Stimulated activated CD8-positive, alpha-beta memory T cell treated with anti-CD3 and anti-CD28 coated beads, Interleukin-15, amount 100 ng/mL, for 1 hour (primary cell): Measurements from ENCODE around the gene COL28A1.
"Not testable (repeated sequence)": the region's sequence is repeated elsewhere in the genome, so short reads cannot be mapped to it uniquely, and the experiment has no call there.

Experiments used
- DNase-seq: peaks from one replicate; pipeline ENCODE4 v3.0.0-alpha.2; 2020; ENCODE audit warnings: low read depth

The COL28A1 gene

GRCh38 chr7:7561591-7561990, 25.9 kb upstream of the COL28A1 start:
- DNase-seq, result not testable (repeated sequence)

- no peak for DNase-seq
Measured at GRCh38 chr7:7557252-7557651, 21.6 kb upstream of the COL28A1 start.

- DNase-seq, result no peak
Measured at GRCh38 chr7:7556852-7557251, 21.2 kb upstream of the COL28A1 start.

- DNase-seq, result no peak
Measured at GRCh38 chr7:7554649-7555575, 19.2 kb upstream of the COL28A1 start.

- DNase-seq, result no peak
Measured at GRCh38 chr7:7554021-7554432, 18.4 kb upstream of the COL28A1 start.

- no peak for DNase-seq
Measured at GRCh38 chr7:7553386-7553785, 17.7 kb upstream of the COL28A1 start.

- no peak for DNase-seq
Measured at GRCh38 chr7:7552199-7552598, 16.5 kb upstream of the COL28A1 start.

- DNase-seq, result no peak
Measured at GRCh38 chr7:7550663-7551062, 15.0 kb upstream of the COL28A1 start.

- no peak for DNase-seq
Measured at GRCh38 chr7:7548407-7548806, 12.7 kb upstream of the COL28A1 start.

- DNase-seq, result no peak
Measured at GRCh38 chr7:7542251-7542835, 6.7 kb upstream of the COL28A1 start.

- DNase-seq, result no peak
Measured at GRCh38 chr7:7539711-7540110, 4.0 kb upstream of the COL28A1 start.

GRCh38 chr7:7539152-7539551, 3.5 kb upstream of the COL28A1 start:
- no peak for DNase-seq

- no peak for DNase-seq
Measured at GRCh38 chr7:7537711-7538110, 2.0 kb upstream of the COL28A1 start.

- DNase-seq, result no peak
Measured at GRCh38 chr7:7536396-7537019, 835 bp upstream of the COL28A1 start.

GRCh38 chr7:7533831-7534430, 1.7 kb downstream of the COL28A1 start:
- no peak for DNase-seq

GRCh38 chr7:7529328-7529727, 6.3 kb downstream of the COL28A1 start:
- DNase-seq, result no peak

- no peak for DNase-seq
Measured at GRCh38 chr7:7527047-7527446, 8.6 kb downstream of the COL28A1 start.

GRCh38 chr7:7526006-7526405, 9.7 kb downstream of the COL28A1 start:
- no peak for DNase-seq

GRCh38 chr7:7524121-7524520, 11.6 kb downstream of the COL28A1 start:
- DNase-seq, result no peak

- DNase-seq, result no peak
Measured at GRCh38 chr7:7522421-7522820, 13.3 kb downstream of the COL28A1 start.

GRCh38 chr7:7521259-7521658, 14.4 kb downstream of the COL28A1 start:
- no peak for DNase-seq

- DNase-seq, result no peak
Measured at GRCh38 chr7:7519528-7519927, 16.1 kb downstream of the COL28A1 start.

GRCh38 chr7:7519056-7519455, 16.6 kb downstream of the COL28A1 start:
- no peak for DNase-seq
